MM.1S (cell line): Measurements from ENCODE around the gene INO80D.

Experiments used
- DNase-seq: peaks from one replicate; pipeline ENCODE4 v3.0.0-alpha.2; 2015
- H2AFZ ChIP-seq: fragments of 300-600 bp; sonication (generic); 2 replicates; pipeline ENCODE4 v1.6.0; 2016; ENCODE audit warnings: antibody characterized with exemption, low read length
- H3F3A ChIP-seq: fragments of 300-600 bp; sonication (generic); 2 replicates; pipeline ENCODE4 v1.6.1; 2016; ENCODE audit warnings: mild to moderate bottlenecking, antibody characterized with exemption, low read length, moderate library complexity, mixed read lengths; ENCODE audit not compliant: insufficient read depth
- H3K27ac ChIP-seq: fragments of 300-600 bp; sonication (generic); 2 replicates; pipeline ENCODE4 v1.5.1; 2016; ENCODE audit warnings: mild to moderate bottlenecking, low read length
- H3K27me3 ChIP-seq: fragments of 300-600 bp; sonication (generic); replicated peaks from 2 replicates; pipeline ENCODE4 v1.6.0; 2016; ENCODE audit warnings: low read length; ENCODE audit not compliant: insufficient read depth
- H3K36me3 ChIP-seq: fragments of 300-600 bp; sonication (generic); replicated peaks from 2 replicates; pipeline ENCODE4 v1.6.1; 2016; ENCODE audit warnings: mild to moderate bottlenecking, low read length, mixed read lengths; ENCODE audit not compliant: insufficient read depth
- H3K4me1 ChIP-seq: fragments of 300-600 bp; sonication (generic); 2 replicates; pipeline ENCODE4 v1.6.1; 2016; ENCODE audit warnings: low read length, mixed read lengths
- H3K4me2 ChIP-seq: fragments of 300-600 bp; sonication (generic); 2 replicates; pipeline ENCODE4 v1.6.0; 2016; ENCODE audit warnings: low read depth, low read length
- H3K4me3 ChIP-seq: fragments of 300-600 bp; sonication (generic); 2 replicates; pipeline ENCODE4 v1.5.1; 2016; ENCODE audit warnings: low read length, mixed read lengths
- H3K79me2 ChIP-seq: fragments of 300-600 bp; sonication (generic); 2 replicates; pipeline ENCODE4 v1.6.1; 2016; ENCODE audit warnings: mixed run types, low read length, mixed read lengths
- H3K9ac ChIP-seq: fragments of 300-600 bp; sonication (generic); 2 replicates; pipeline ENCODE4 v1.6.1; 2016; ENCODE audit warnings: low read length, mixed read lengths
- H3K9me2 ChIP-seq: fragments of 300-600 bp; sonication (generic); replicated peaks from 2 replicates; pipeline ENCODE4 v1.6.1; 2016; ENCODE audit warnings: mild to moderate bottlenecking, low read length, mixed read lengths; ENCODE audit not compliant: insufficient read depth
- H3K9me3 ChIP-seq: fragments of 300-600 bp; sonication (generic); replicated peaks from 2 replicates; pipeline ENCODE4 v1.6.1; 2016; ENCODE audit warnings: mild to moderate bottlenecking, low read length, mixed read lengths; ENCODE audit not compliant: insufficient read depth
- H4K20me1 ChIP-seq: fragments of 300-600 bp; sonication (generic); 2 replicates; pipeline ENCODE4 v1.6.1; 2016; ENCODE audit warnings: mild to moderate bottlenecking, low read length, moderate library complexity, mixed read lengths; ENCODE audit not compliant: insufficient read depth
- CTCF ChIP-seq: fragments of 300-600 bp; sonication (generic); IDR thresholded peaks from 2 replicates; pipeline ENCODE4 v1.5.1; 2016; ENCODE audit warnings: antibody characterized with exemption, low read length, mixed read lengths
- EZH2 ChIP-seq: fragments of 300-600 bp; sonication (generic); optimal IDR thresholded peaks from 2 replicates; pipeline ENCODE3; 2017; ENCODE audit warnings: low read depth, mild to moderate bottlenecking, antibody characterized with exemption, low read length, mixed read lengths
- EZH2phosphoT487 ChIP-seq: fragments of 300-600 bp; sonication (generic); IDR thresholded peaks from 2 replicates; pipeline ENCODE4 v1.6.1; 2018; ENCODE audit warnings: antibody characterized with exemption, low read length

The INO80D gene

GRCh38 chr2:206063635-206064034, 22.3 kb downstream of the INO80D start:
- Histone ChIP-seq H3K27ac (no peak overlapping the region), H3K27me3 (no peaks in the 10 kb centered on the region), H3K36me3 (no peaks in the 10 kb centered on the region; the same call in 1 of the 2 replicates), H3F3A (no peaks in the 10 kb centered on the region), H3K4me1 (peaks cover 4% of the 10 kb centered on the region; the same call in 1 of the 2 replicates), H3K9me3 (no peaks in the 10 kb centered on the region), H3K9ac (no peak overlapping the region), H3K9me2 (no peaks in the 10 kb centered on the region), H3K4me3 (no peak overlapping the region), H3K4me2 (no peak overlapping the region), H2AFZ (no peak overlapping the region), H3K79me2 (peaks cover 84% of the 10 kb centered on the region), H4K20me1 (no peaks in the 10 kb centered on the region)
- DNase-seq, result no peak
- TF ChIP-seq EZH2, result no peak
- no peak for TF ChIP-seq CTCF
- no peak for TF ChIP-seq EZH2phosphoT487

- no peak overlapping the region for H3K27ac ChIP-seq
- no peak for TF ChIP-seq EZH2phosphoT487
- TF ChIP-seq CTCF, result no peak
- no peak for TF ChIP-seq EZH2
- no peak overlapping the region for H2AFZ ChIP-seq
- H3K4me3 ChIP-seq, result no peak overlapping the region
- no peak overlapping the region for H3K9ac ChIP-seq
- H3K9me3 ChIP-seq, result no peaks in the 10 kb centered on the region
- no peak overlapping the region for H3K4me2 ChIP-seq
- DNase-seq, result no peak
- no peaks in the 10 kb centered on the region for H3K9me2 ChIP-seq
- peaks cover 77% of the 10 kb centered on the region for H3K79me2 ChIP-seq
- H3K4me1 ChIP-seq, result peaks cover 4% of the 10 kb centered on the region; the same call in 1 of the 2 replicates
- H3K27me3 ChIP-seq, result no peaks in the 10 kb centered on the region
- no peaks in the 10 kb centered on the region; the same call in 1 of the 2 replicates for H3K36me3 ChIP-seq
- no peaks in the 10 kb centered on the region for H4K20me1 ChIP-seq
- H3F3A ChIP-seq, result no peaks in the 10 kb centered on the region
Measured at GRCh38 chr2:206062724-206063123, 23.2 kb downstream of the INO80D start.

GRCh38 chr2:206056286-206056685, 29.7 kb downstream of the INO80D start:
- no peaks in the 10 kb centered on the region for H3K9me3 ChIP-seq
- no peak overlapping the region for H3K4me3 ChIP-seq
- no peaks in the 10 kb centered on the region for H3K9me2 ChIP-seq
- H3K27ac ChIP-seq, result no peak overlapping the region
- DNase-seq, result no peak
- peaks cover 51% of the 10 kb centered on the region for H3K79me2 ChIP-seq
- no peak overlapping the region for H2AFZ ChIP-seq
- no peaks in the 10 kb centered on the region for H3K27me3 ChIP-seq
- TF ChIP-seq EZH2phosphoT487, result no peak
- no peak for TF ChIP-seq CTCF
- no peak for TF ChIP-seq EZH2
- H3K4me2 ChIP-seq, result no peak overlapping the region
- 0 out of 2 replicates have a peak, but pooled peaks cover under 1% of the 10 kb centered on the region for H3K4me1 ChIP-seq
- no peaks in the 10 kb centered on the region for H4K20me1 ChIP-seq
- H3K36me3 ChIP-seq, result peaks cover 3% of the 10 kb centered on the region; the same call in 1 of the 2 replicates
- H3K9ac ChIP-seq, result no peak overlapping the region
- no peaks in the 10 kb centered on the region for H3F3A ChIP-seq
